CD8-positive, alpha-beta memory T cell (primary cell): ENCODE results near the gene VWF. TPM values are rescaled to one million over a fixed set of nuclear protein-coding genes. Genes with fewer than 3 reads are reported as not detected.
"Not testable (repeated sequence)": the region's sequence is repeated elsewhere in the genome, so short reads cannot be mapped to it uniquely, and the experiment has no call there.

ENCODE experiments used
- CTCF ChIA-PET: fragments of 350-600 bp; sonication (Branson Sonifier 250); formaldehyde crosslinking; loops from one replicate; lab custom pipeline; 2021; ENCODE audit warnings: antibody characterized with exemption; lab: Charles Lee
- POLR2A ChIA-PET: fragments of 350-600 bp; sonication (Branson Sonifier 250); formaldehyde crosslinking; loops from one replicate; lab custom pipeline; 2021; ENCODE audit warnings: antibody characterized with exemption; lab: Charles Lee
- DNase-seq, 5 donors: peaks; one replicate each; pipeline versions ENCODE4 v3.0.0 to v3.0.0-alpha.2; 2020 to 2022; ENCODE audit warnings: mixed read lengths in 1 of 5
- H3K27ac ChIP-seq: one replicate; pipeline ENCODE4 v1.7.0; 2013; ENCODE audit warnings: low read depth, mild to moderate bottlenecking, low read length, moderate library complexity
- H3K27me3 ChIP-seq: 2 replicates; pipeline ENCODE4 v1.7.0; 2013; ENCODE audit warnings: low read length, mild to moderate bottlenecking; ENCODE audit not compliant: insufficient read depth, poor library complexity, severe bottlenecking
- H3K36me3 ChIP-seq: 2 replicates; pipeline ENCODE4 v1.7.0; 2013; ENCODE audit warnings: mild to moderate bottlenecking, low read length, moderate library complexity; ENCODE audit not compliant: insufficient read depth
- H3K4me1 ChIP-seq: 2 replicates; pipeline ENCODE4 v1.7.0; 2013; ENCODE audit warnings: mild to moderate bottlenecking, low read length, moderate library complexity; ENCODE audit not compliant: insufficient read depth
- H3K4me3 ChIP-seq: 2 replicates; pipeline ENCODE4 v1.7.0; 2013; ENCODE audit warnings: mild to moderate bottlenecking, low read length
- H3K9me3 ChIP-seq: 2 replicates; pipeline ENCODE4 v1.7.0; 2013; ENCODE audit warnings: mild to moderate bottlenecking, low read length
- H3K27ac Mint-ChIP-seq, 8 donors: one replicate each; pipeline ENCODE4 v1.8.0; 2020 to 2021; ENCODE audit warnings: mixed read lengths in 8 of 8, mild to moderate bottlenecking in 6 of 8, inconsistent platforms in 3 of 8, moderate library complexity in 3 of 8
- H3K27me3 Mint-ChIP-seq, 2 donors: one replicate each; pipeline ENCODE4 v1.8.0; 2020 to 2021; ENCODE audit warnings: mixed read lengths in 2 of 2, mild to moderate bottlenecking in 1 of 2, moderate library complexity in 1 of 2
- H3K36me3 Mint-ChIP-seq, 3 donors: one replicate each; pipeline ENCODE4 v1.8.0; 2020 to 2021; ENCODE audit warnings: mixed read lengths in 3 of 3, inconsistent platforms in 1 of 3, mild to moderate bottlenecking in 1 of 3
- H3K4me1 Mint-ChIP-seq, 3 donors: one replicate each; pipeline ENCODE4 v1.8.0; 2020 to 2021; ENCODE audit warnings: mixed read lengths in 3 of 3, inconsistent platforms in 1 of 3, mild to moderate bottlenecking in 1 of 3
- H3K4me3 Mint-ChIP-seq, 7 donors: one replicate each; pipeline ENCODE4 v1.8.0; 2020 to 2021; ENCODE audit warnings: mixed read lengths in 7 of 7, mild to moderate bottlenecking in 6 of 7, moderate library complexity in 4 of 7, inconsistent platforms in 2 of 7
- H3K9me3 Mint-ChIP-seq, 5 donors: one replicate each; pipeline ENCODE4 v1.8.0; 2020 to 2022; ENCODE audit warnings: mixed read lengths in 5 of 5, mild to moderate bottlenecking in 3 of 5, moderate library complexity in 2 of 5, inconsistent platforms in 1 of 5
- polyA plus RNA-seq: library from polyadenylated mRNA; unstranded; fragments of 300-500 nt; fragmentation: Illumina TruSeq; gene quantifications from one replicate; pipeline ENCODE4 v1.2.3, GENCODE V29; 2021
- total RNA-seq, 2 experiments: library from RNA; stranded (reverse); gene quantifications; one replicate each; pipeline ENCODE4 v1.2.3, GENCODE V29; 2021

Gene VWF
- total and polyA plus RNA-seq, 3 experiments from 2014 or later, result 0.02 TPM; not detected in 2

- H3K27ac ChIP-seq, H3K9me3 Mint-ChIP-seq, H3K27me3 ChIP-seq, H3K4me1 Mint-ChIP-seq, POLR2A ChIA-PET, CTCF ChIA-PET, H3K4me1 ChIP-seq, H3K36me3 Mint-ChIP-seq, H3K4me3 Mint-ChIP-seq, H3K36me3 ChIP-seq, DNase-seq, H3K9me3 ChIP-seq, H3K4me3 ChIP-seq: not testable (repeated sequence)
- Mint-ChIP-seq H3K27ac (peak overlapping the region in 1 of 8 donors; percentile 82), H3K27me3 (peaks cover 0 to 18% of the 10 kb centered on the region in 2 donors)
These were observed 113.7 kb downstream of the VWF start for GRCh38 chr12:6010631-6011350.

DNA sequence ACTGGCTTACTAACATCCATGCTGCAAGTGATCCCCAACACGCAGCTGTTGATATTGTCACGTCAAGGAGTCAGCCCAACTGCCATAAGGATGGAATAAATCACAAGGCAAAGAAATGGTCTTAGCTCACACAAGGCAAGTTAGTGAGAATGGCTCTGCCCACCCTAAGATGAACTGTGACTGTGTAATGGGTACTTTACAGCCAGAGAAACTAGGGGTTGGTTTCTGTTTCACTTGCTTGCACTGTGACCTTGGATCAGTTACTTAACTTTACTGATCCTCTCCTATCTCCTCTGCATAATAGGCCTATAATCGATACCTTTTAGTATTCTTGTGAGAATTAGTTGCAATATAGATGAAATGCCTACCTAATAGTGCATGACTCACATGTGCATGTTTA, 127.2 kb downstream of the VWF start:
- Mint-ChIP-seq H3K36me3 (no peaks in the 10 kb centered on the region), H3K27ac (peak overlapping the region in 1 of 8 donors; percentile 35), H3K27me3 (peaks cover 11 to 55% of the 10 kb centered on the region in 2 donors), H3K4me1 (no peaks in the 10 kb centered on the region), H3K9me3 (no peaks in the 10 kb centered on the region), H3K4me3 (no peak overlapping the region)
- POLR2A ChIA-PET, result no interaction called here
- no peak for DNase-seq
- Histone ChIP-seq H3K4me3 (no peak overlapping the region), H3K27me3 (peaks cover 4% of the 10 kb centered on the region), H3K9me3 (no peaks in the 10 kb centered on the region), H3K27ac (no peak overlapping the region), H3K36me3 (no peaks in the 10 kb centered on the region), H3K4me1 (no peaks in the 10 kb centered on the region)
- CTCF ChIA-PET, result interaction anchor here (1.4 to 2.7 kb wide), 2 partner anchors 8 to 40 kb away, joined by 3 to 12 read pairs; no protein-coding TSS in a partner anchor

GRCh38 chr12:5996459-5996858, 128.0 kb downstream of the VWF start:
- Histone ChIP-seq H3K27ac (no peak overlapping the region), H3K27me3 (peaks cover 4% of the 10 kb centered on the region), H3K9me3 (no peaks in the 10 kb centered on the region), H3K36me3 (no peaks in the 10 kb centered on the region), H3K4me3 (no peak overlapping the region), H3K4me1 (no peaks in the 10 kb centered on the region)
- Mint-ChIP-seq H3K4me1 (no peaks in the 10 kb centered on the region), H3K27me3 (peaks cover 11 to 53% of the 10 kb centered on the region in 2 donors), H3K9me3 (no peaks in the 10 kb centered on the region), H3K4me3 (no peak overlapping the region), H3K27ac (no peak overlapping the region), H3K36me3 (no peaks in the 10 kb centered on the region)
- no peak for DNase-seq
- POLR2A ChIA-PET, result interaction anchor here (0.6 kb wide), 1 partner anchor 514 kb away, joined by 3 read pairs; no protein-coding TSS in a partner anchor
- CTCF ChIA-PET, result interaction anchor here (0.6 to 2.7 kb wide), 3 partner anchors 8 to 41 kb away, joined by 3 to 12 read pairs (median 3); no protein-coding TSS in a partner anchor

GRCh38 chr12:5989621-5990020, 134.8 kb downstream of the VWF start:
- H3K27me3 ChIP-seq, result no peaks in the 10 kb centered on the region
- H3K4me3 Mint-ChIP-seq, result no peak overlapping the region
- no peak for DNase-seq
- peaks cover 2 to 4% (median 3%) of the 10 kb centered on the region in 3 donors for H3K4me1 Mint-ChIP-seq
- no peaks in the 10 kb centered on the region for H3K36me3 Mint-ChIP-seq
- H3K27ac Mint-ChIP-seq, result no peak overlapping the region
- H3K4me1 ChIP-seq, result no peaks in the 10 kb centered on the region
- no peaks in the 10 kb centered on the region for H3K9me3 ChIP-seq
- no peaks in the 10 kb centered on the region for H3K9me3 Mint-ChIP-seq
- H3K36me3 ChIP-seq, result no peaks in the 10 kb centered on the region
- ChIA-PET POLR2A (no interaction called here), CTCF (interaction anchor here (0.6 to 6.2 kb wide), 10 partner anchors 8 to 302 kb away, joined by 3 to 59 read pairs (median 8); no protein-coding TSS in a partner anchor)
- H3K27me3 Mint-ChIP-seq, result peaks cover 7% of the 10 kb centered on the region in 2 donors
- H3K27ac ChIP-seq, result no peak overlapping the region
- H3K4me3 ChIP-seq, result no peak overlapping the region

GRCh38 chr12:5988659-5989116, 135.8 kb downstream of the VWF start:
- H3K27ac ChIP-seq, result no peak overlapping the region
- ChIA-PET CTCF (interaction anchor here (0.8 to 6.2 kb wide), 17 partner anchors 9 to 1358 kb away, joined by 3 to 59 read pairs (median 6); no protein-coding TSS in a partner anchor), POLR2A (interaction anchor here (0.6 kb wide), 1 partner anchor 53 kb away, joined by 4 read pairs; no protein-coding TSS in a partner anchor)
- Mint-ChIP-seq H3K4me1 (peaks cover 2 to 4% (median 3%) of the 10 kb centered on the region in 3 donors), H3K27me3 (peaks cover 0 to 7% of the 10 kb centered on the region in 2 donors), H3K9me3 (no peaks in the 10 kb centered on the region), H3K36me3 (no peaks in the 10 kb centered on the region), H3K4me3 (no peak overlapping the region), H3K27ac (peak overlapping the region in 1 of 8 donors; percentile 78)
- no peaks in the 10 kb centered on the region for H3K4me1 ChIP-seq
- no peaks in the 10 kb centered on the region for H3K27me3 ChIP-seq
- peak; percentile 45 to 72 (median 54) for DNase-seq
- H3K9me3 ChIP-seq, result no peaks in the 10 kb centered on the region
- no peaks in the 10 kb centered on the region for H3K36me3 ChIP-seq
- H3K4me3 ChIP-seq, result no peak overlapping the region

- DNase-seq, result no peak
- H3K36me3 ChIP-seq, result no peaks in the 10 kb centered on the region
- CTCF ChIA-PET, result interaction anchor here (0.8 to 6.2 kb wide), 17 partner anchors 10 to 1358 kb away, joined by 3 to 59 read pairs (median 6); no protein-coding TSS in a partner anchor
- no peaks in the 10 kb centered on the region for H3K9me3 ChIP-seq
- no peaks in the 10 kb centered on the region for H3K9me3 Mint-ChIP-seq
- H3K27me3 Mint-ChIP-seq, result peaks cover 0 to 7% of the 10 kb centered on the region in 2 donors
- peaks cover 2 to 4% (median 3%) of the 10 kb centered on the region in 3 donors for H3K4me1 Mint-ChIP-seq
- no peak overlapping the region for H3K4me3 ChIP-seq
- H3K4me1 ChIP-seq, result no peaks in the 10 kb centered on the region
- H3K27ac Mint-ChIP-seq, result no peak overlapping the region
- no peak overlapping the region for H3K4me3 Mint-ChIP-seq
- H3K27ac ChIP-seq, result no peak overlapping the region
- POLR2A ChIA-PET, result interaction anchor here (0.6 kb wide), 1 partner anchor 53 kb away, joined by 4 read pairs; no protein-coding TSS in a partner anchor
- no peaks in the 10 kb centered on the region for H3K36me3 Mint-ChIP-seq
- H3K27me3 ChIP-seq, result no peaks in the 10 kb centered on the region
These were observed 136.4 kb downstream of the VWF start for GRCh38 chr12:5988088-5988487.

- Mint-ChIP-seq H3K27ac (no peak overlapping the region), H3K4me3 (no peak overlapping the region), H3K27me3 (peaks cover 0 to 7% of the 10 kb centered on the region in 2 donors), H3K9me3 (no peaks in the 10 kb centered on the region), H3K36me3 (no peaks in the 10 kb centered on the region), H3K4me1 (peaks cover 2 to 4% (median 3%) of the 10 kb centered on the region in 3 donors)
- no peaks in the 10 kb centered on the region for H3K27me3 ChIP-seq
- ChIA-PET CTCF (interaction anchor here (0.9 to 6.2 kb wide), 12 partner anchors 10 to 1359 kb away, joined by 3 to 59 read pairs (median 6); no protein-coding TSS in a partner anchor), POLR2A (no interaction called here)
- H3K36me3 ChIP-seq, result no peaks in the 10 kb centered on the region
- no peak for DNase-seq
- no peaks in the 10 kb centered on the region for H3K9me3 ChIP-seq
- H3K27ac ChIP-seq, result no peak overlapping the region
- no peak overlapping the region for H3K4me3 ChIP-seq
- H3K4me1 ChIP-seq, result no peaks in the 10 kb centered on the region
These were observed 136.9 kb downstream of the VWF start for GRCh38 chr12:5987573-5987972.

GRCh38 chr12:5985471-5985870, 139.0 kb downstream of the VWF start:
- H3K27ac ChIP-seq, result no peak overlapping the region
- no peaks in the 10 kb centered on the region for H3K4me1 ChIP-seq
- no peaks in the 10 kb centered on the region for H3K36me3 ChIP-seq
- H3K9me3 ChIP-seq, result no peaks in the 10 kb centered on the region
- Mint-ChIP-seq H3K27ac (no peak overlapping the region), H3K36me3 (no peaks in the 10 kb centered on the region), H3K27me3 (peaks cover 0 to 5% of the 10 kb centered on the region in 2 donors), H3K9me3 (no peaks in the 10 kb centered on the region), H3K4me3 (no peak overlapping the region), H3K4me1 (peaks cover 2 to 4% (median 3%) of the 10 kb centered on the region in 3 donors)
- ChIA-PET POLR2A (no interaction called here), CTCF (no interaction called here)
- H3K4me3 ChIP-seq, result no peak overlapping the region
- no peak for DNase-seq
- H3K27me3 ChIP-seq, result no peaks in the 10 kb centered on the region
